Suppressor macrophage (primary cell): Measurements from ENCODE around the gene HGD.
"Not testable (repeated sequence)": the region's sequence is repeated elsewhere in the genome, so short reads cannot be mapped to it uniquely, and the experiment has no call there.

Experiments used
- DNase-seq, 4 experiments: peaks; one replicate each; pipeline ENCODE4 v3.0.0-alpha.2; 2020 to 2022

The HGD gene

DNA sequence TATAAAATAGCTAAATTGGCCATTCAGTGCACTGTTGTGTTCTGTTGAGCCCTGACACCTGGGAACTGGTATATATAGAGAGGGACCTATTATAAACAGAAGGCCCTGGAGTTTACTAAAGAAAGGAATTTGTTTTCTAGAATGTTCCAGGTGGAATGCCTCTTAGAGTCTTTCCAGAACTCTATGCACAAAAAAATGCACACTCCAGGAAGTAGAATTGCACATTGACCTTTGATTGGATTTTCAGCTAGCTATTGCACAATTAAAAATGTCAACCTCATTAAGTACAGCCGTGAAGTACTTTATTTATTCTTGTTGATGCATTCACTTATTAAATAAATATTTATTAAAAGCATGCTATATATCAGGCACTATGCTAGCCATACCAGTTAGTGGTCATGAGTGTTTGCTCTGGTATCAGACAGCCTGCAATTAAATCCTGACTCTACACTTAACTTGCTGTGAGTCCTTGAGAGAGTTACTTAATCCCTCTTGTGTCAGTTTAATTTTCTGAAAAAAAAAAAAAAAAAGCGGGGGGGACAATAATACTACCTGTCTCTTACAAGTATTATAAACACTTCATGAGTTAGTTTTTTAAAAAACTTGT is 45.1 kb downstream of the HGD start:
- DNase-seq = no peak

GRCh38 chr3:120634539-120634938 is 47.5 kb downstream of the HGD start:
- no peak for DNase-seq

DNA sequence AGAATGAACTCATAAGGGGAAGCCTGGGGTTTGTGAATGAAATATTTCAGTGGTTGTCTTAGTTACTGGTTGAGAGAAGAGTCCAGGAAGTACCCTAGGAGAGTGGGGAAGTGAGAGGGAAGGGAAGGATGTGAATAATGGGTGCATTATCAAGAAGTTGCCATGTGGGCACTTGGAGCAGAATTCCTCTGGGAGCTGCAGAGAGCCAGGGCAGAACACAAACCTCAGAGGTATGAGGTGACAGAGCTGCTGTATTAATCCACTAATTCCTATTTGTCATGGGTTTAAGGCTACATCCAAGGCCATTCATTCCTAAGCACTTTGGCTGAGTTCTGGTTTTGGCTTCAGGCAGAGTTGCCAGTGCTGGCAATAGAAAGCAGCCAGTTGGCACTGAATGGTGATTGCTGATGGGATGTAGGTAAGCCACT is 56.9 kb downstream of the HGD start:
- peak in 3 of 4 experiments; percentile 30 to 48 (median 45) for DNase-seq

- no peak for DNase-seq
Measured at GRCh38 chr3:120623727-120624093, 58.3 kb downstream of the HGD start.

DNA sequence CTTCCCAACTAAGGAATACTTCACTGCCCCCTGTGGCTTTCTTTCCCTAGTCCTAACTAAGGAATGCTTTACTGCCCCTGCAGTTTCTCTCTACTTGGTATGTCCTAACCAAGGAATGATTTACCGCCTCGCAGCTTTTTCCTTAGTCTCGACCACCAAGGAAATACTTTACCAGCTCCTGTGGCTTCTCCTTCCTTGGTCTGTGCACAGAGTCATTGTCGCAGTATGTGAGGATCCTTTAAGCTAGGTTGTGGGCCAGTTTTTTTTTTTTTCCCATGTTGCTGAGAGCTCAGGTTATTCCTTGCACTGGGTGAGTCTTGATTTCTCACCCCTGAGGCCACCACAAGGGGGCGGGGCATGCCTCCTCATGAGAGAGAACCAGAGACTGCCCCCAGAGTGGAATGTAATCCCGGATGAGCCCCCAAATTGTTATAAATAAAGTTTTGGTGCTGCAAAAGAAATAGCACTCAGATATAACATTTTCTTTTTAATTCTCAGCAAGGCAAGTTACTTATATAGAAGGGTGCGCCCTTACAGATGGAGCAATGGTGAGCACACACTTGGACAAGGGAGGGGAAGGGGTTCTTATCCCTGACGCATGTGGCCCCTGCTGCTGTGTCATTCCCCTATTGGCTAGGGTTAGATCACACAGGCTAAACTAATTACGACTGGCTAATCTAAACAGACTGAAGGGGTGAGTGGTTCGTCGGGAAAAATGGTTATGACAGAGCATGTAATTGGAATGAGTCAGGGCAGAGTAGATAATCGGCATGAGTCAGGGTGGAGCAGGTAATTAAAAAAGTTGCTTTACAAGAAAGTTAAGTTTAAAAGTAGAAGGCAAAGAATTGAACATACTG is 58.9 kb downstream of the HGD start:
- peak in 3 of 4 experiments; percentile 28 to 53 (median 38) for DNase-seq

- DNase-seq = no peak
Measured at GRCh38 chr3:120622457-120622856, 59.6 kb downstream of the HGD start.

- not testable (repeated sequence) for DNase-seq
Measured at GRCh38 chr3:120616745-120617144, 65.3 kb downstream of the HGD start.

DNA sequence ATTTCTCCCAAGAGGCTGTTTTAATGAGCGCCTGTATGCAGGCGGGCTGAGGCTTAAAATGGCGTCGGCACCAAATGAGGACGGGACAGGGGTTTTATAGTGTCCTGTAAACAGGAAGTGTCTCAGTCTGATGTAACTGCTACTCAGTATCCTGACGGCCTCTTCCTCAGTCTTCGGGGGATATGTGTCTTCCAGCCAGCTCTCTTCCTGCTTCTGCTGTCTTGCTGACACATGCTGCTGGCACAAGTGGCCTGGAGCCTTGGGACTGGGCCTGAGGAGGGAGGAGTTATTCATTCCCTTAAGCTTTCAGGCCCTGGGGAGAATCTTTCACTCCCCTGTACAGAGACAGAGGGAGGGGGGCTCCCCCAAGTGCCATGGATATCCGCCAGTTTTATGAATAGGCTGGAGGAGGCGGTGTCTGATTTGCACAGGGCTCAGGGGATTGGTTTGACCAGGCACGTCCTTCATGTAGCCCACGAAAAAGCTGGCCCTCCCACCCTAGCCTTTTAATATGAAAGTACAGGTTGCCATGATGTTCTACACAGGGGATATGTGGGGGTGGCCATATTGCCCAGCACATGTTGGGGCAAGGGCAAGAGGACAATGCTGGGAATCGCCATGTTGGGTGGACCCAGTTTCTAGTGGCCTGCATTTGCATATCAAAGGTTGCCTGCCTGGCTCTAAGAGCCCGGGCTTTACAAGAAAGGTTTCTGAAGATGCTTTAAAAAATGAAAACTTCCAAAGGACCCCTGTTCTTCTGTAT is 66.0 kb downstream of the HGD start:
- peak; percentile 52 to 77 (median 70) for DNase-seq

DNA sequence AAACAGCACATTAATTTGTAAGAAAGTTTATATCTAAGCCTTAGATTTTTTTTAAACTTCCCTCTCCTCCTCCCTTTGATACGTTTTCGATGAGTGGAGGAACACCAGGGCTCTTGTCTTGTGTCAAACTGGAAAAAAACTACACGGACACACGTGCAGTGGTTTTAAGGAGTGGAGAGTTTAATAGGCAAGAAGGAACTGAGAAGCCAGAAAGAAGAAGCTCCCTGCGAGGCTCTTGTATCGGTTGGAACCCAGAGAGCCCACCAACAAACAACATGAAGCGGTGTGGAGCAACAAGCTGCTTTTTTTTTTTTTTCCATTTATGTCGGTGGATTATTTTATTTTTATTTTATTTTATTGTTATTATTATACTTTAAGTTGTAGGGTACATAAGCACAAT is 67.3 kb downstream of the HGD start:
- peak; percentile 28 to 69 (median 56) for DNase-seq

- no peak for DNase-seq
Measured at GRCh38 chr3:120608506-120608905, 73.5 kb downstream of the HGD start.

- DNase-seq = no peak
Measured at GRCh38 chr3:120604784-120605183, 77.3 kb downstream of the HGD start.

GRCh38 chr3:120604382-120604781 is 77.7 kb downstream of the HGD start:
- no peak for DNase-seq

- DNase-seq = no peak
Measured at GRCh38 chr3:120602682-120603081, 79.4 kb downstream of the HGD start.

GRCh38 chr3:120601554-120601953 is 80.5 kb downstream of the HGD start:
- no peak for DNase-seq

DNA sequence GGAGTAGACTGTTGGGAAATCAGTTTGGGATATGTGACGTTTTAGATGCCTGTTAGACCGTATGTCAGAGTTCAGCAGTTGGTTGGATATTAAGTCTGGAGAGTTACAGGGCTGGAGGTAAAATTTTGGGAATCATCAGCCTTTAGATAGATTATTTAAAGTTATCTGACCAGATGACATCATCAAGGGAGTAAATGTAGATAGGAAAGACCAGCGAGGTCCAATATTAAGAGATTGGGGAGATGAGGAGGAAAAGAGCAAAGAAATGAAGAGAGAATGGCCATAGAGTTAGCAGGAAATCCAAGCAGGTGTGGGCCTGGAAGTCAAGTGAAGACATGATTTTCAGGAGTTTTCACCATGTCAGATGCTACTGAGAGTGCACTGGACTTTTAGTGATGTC is 82.8 kb downstream of the HGD start:
- no peak for DNase-seq

- DNase-seq = no peak
Measured at GRCh38 chr3:120597445-120598049, 84.5 kb downstream of the HGD start.

DNA sequence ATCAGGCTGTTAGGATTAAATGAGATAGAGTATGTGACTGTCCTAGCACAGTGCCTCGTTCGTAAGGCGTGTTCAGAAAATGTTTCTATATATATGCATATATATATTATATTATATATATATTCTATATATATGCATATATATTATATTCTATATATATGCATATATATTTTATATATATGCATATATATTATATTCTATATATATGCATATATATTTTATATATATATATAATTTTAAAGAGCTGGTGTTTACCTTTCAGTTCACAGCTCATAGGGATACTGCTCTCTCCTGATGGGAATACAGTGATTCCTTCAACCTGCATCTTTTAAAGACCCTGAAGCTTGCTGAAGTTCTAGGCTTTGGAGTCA is 85.2 kb downstream of the HGD start:
- DNase-seq = no peak

GRCh38 chr3:120596116-120596852 is 85.8 kb downstream of the HGD start, which contains the start of gene NDUFB4:
TSS of gene NDUFB4 (plus strand) at chr3:120596336. CDS start at chr3:120596360, 24 bp downstream.
- peak; percentile 99 to 100 (median 100) for DNase-seq

DNA sequence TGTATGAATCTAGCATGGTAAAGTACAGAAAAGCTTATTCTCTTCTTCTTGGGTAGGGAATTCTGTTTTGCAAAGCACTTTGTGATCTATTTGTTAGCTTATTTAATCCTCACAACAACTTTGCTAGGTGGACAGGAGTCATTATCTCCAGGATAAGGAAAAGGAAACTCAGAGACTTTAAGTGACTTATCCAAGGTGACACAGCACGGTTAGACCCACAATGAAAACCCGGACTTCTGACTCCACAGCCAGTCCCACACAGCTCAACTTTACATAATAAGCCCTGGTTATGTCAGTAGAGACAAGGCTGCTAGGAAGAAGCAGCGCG is 86.3 kb downstream of the HGD start:
- no peak for DNase-seq

DNA sequence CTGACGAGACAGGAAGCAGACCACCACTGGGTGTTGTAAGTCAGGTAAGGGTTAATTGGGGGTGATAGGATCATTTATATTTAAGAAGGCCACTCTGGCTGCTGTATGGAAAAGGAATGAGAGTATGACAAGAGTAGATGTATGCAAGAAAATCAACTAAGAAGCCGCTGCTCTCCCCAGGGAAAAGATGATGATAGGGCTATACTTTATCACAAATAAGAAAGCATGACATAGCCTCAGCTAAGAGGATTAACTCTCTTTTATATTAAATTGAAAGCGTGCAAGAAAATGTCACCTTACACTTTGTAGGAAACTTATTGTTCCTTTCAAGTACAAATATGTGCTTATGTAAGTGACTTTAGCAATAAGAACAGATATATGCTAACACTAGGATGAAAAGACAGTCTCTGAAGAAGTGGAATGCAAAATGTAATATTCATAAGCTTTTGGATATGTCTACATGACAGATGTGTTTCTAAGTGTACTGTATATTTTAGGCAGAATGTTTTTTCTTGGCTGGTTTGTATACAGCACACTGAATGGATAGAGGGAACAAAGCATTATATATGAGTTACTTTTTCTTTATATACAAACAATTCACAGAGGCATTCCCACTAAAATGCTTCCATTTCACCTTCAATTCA is 94.6 kb downstream of the HGD start:
- no peak for DNase-seq
